GM12873 (cell line): ENCODE measurements around the gene HTRA3.

ENCODE experiments used
- CTCF ChIP-seq: IDR thresholded peaks from 2 replicates; pipeline ENCODE4 v1.5.1; 2012; ENCODE audit warnings: low read depth, mild to moderate bottlenecking, moderate library complexity, low read length, control low read depth; ENCODE audit not compliant: insufficient read depth; ENCODE audit errors: missing control alignments

The HTRA3 gene

GRCh38 chr4:8355306-8355705 is 85.8 kb downstream of the HTRA3 start:
- TF ChIP-seq CTCF = no peak

GRCh38 chr4:8355864-8356565 is 86.5 kb downstream of the HTRA3 start:
- no peak for TF ChIP-seq CTCF
